Measurements from ENCODE around the gene AHCYL2. TPM values are rescaled to one million over a fixed set of nuclear protein-coding genes. Genes with fewer than 3 reads are reported as not detected.

AHCYL2 gene
- total and polyA plus RNA-seq, 9 donors, result 8.7 to 25.8 (median 17.2) TPM

- intact Hi-C loops (cut with DNase I), result loop anchor here in 1 of 4 donors (10.0 kb wide), 1 partner anchor 248 kb away; no protein-coding TSS in a partner anchor
- H3K4me1 ChIP-seq (ENCODE audit: insufficient read depth), result no peaks in the 10 kb centered on the region
- H3K27me3 ChIP-seq, result no peaks in the 10 kb centered on the region
- no peak for DNase-seq
- H3K4me3 ChIP-seq, result no peak overlapping the region
- H3K36me3 ChIP-seq, result no peaks in the 10 kb centered on the region
- no peak overlapping the region for H3K27ac ChIP-seq
- no peak for TF ChIP-seq EP300 (IDR thresholded peaks at IDR 0.05)
- TF ChIP-seq CTCF (IDR thresholded peaks at IDR 0.05), result no peak
- no peak for TF ChIP-seq POLR2A (IDR thresholded peaks at IDR 0.05)
- WGBS, 3 donors, result 84 to 85% (median 84%) methylated on average over 1 of the region's 1 CpG
- no peaks in the 10 kb centered on the region for H3K9me3 ChIP-seq
These were observed 237.6 kb downstream of the AHCYL2 start for GRCh38 chr7:129462420-129462819.

- Histone ChIP-seq H3K36me3 (no peaks in the 10 kb centered on the region), H3K27me3 (no peaks in the 10 kb centered on the region), H3K4me3 (no peak overlapping the region), H3K9me3 (no peaks in the 10 kb centered on the region), H3K4me1 (ENCODE audit: insufficient read depth) (no peaks in the 10 kb centered on the region), H3K27ac (no peak overlapping the region)
- WGBS, 3 donors, result 93 to 97% (median 94%) methylated on average over 4 of the region's 4 CpGs
- intact Hi-C loops (cut with DNase I), result loop anchor here in 1 of 4 donors (10.0 kb wide), 1 partner anchor 249 kb away; no protein-coding TSS in a partner anchor
- TF ChIP-seq CTCF (IDR thresholded peaks at IDR 0.05) (no peak), EP300 (IDR thresholded peaks at IDR 0.05) (no peak), POLR2A (IDR thresholded peaks at IDR 0.05) (no peak)
- DNase-seq, result no peak
These were observed 239.4 kb downstream of the AHCYL2 start for GRCh38 chr7:129464194-129464593.

- WGBS, 3 donors, result 69 to 75% (median 75%) methylated on average over 2 of the region's 2 CpGs
- intact Hi-C loops (cut with DNase I), result loop anchor here in 1 of 4 donors (10.0 kb wide), 1 partner anchor 250 kb away; no protein-coding TSS in a partner anchor
These were observed 240.2 kb downstream of the AHCYL2 start for GRCh38 chr7:129465080-129465479.

GRCh38 chr7:129466796-129467195 is 242.0 kb downstream of the AHCYL2 start:
- Histone ChIP-seq H3K36me3 (no peaks in the 10 kb centered on the region), H3K9me3 (no peaks in the 10 kb centered on the region), H3K4me3 (no peak overlapping the region), H3K27ac (no peak overlapping the region), H3K4me1 (ENCODE audit: insufficient read depth) (no peaks in the 10 kb centered on the region), H3K27me3 (no peaks in the 10 kb centered on the region)
- 85 to 89% (median 88%) methylated on average over 3 of the region's 3 CpGs for WGBS, 3 donors
- no peak for DNase-seq
- intact Hi-C loops (cut with DNase I), result loop anchor here in 1 of 4 donors (10.0 kb wide), 1 partner anchor 252 kb away; no protein-coding TSS in a partner anchor
- TF ChIP-seq CTCF (IDR thresholded peaks at IDR 0.05) (no peak), EP300 (IDR thresholded peaks at IDR 0.05) (no peak), POLR2A (IDR thresholded peaks at IDR 0.05) (no peak)

More at GRCh38 chr7:129465080-129465479, 240.2 kb downstream of the AHCYL2 start:
- DNase-seq, result no peak
- H3K36me3 ChIP-seq, result no peaks in the 10 kb centered on the region
- no peak overlapping the region for H3K27ac ChIP-seq
- H3K4me3 ChIP-seq, result no peak overlapping the region
- no peaks in the 10 kb centered on the region for H3K9me3 ChIP-seq
- no peak for TF ChIP-seq POLR2A (IDR thresholded peaks at IDR 0.05)
- TF ChIP-seq EP300 (IDR thresholded peaks at IDR 0.05), result no peak
- TF ChIP-seq CTCF (IDR thresholded peaks at IDR 0.05), result no peak
- H3K4me1 ChIP-seq (ENCODE audit: insufficient read depth), result no peaks in the 10 kb centered on the region
- no peaks in the 10 kb centered on the region for H3K27me3 ChIP-seq

Data from ovary (tissue), 9 donors.